HEK293 (cell line): ENCODE data around the gene GPR21.

ENCODE experiments used
- CTCF ChIA-PET: fragments of 350-600 bp; formaldehyde crosslinking; extraction: SDS; loops from one replicate; lab custom pipeline; 2021; ENCODE audit warnings: antibody characterized with exemption; lab: Yijun Ruan, JAX
- POLR2A ChIA-PET: fragments of 300-600 bp; formaldehyde crosslinking; extraction: SDS; loops from one replicate; lab custom pipeline; 2020; ENCODE audit warnings: antibody characterized with exemption, inconsistent platforms; lab: Yijun Ruan, JAX
- H3K27ac ChIP-seq: fragments of 200-500 bp; sonication (Bioruptor generic); 2 replicates; pipeline ENCODE4 v1.5.1; 2014; ENCODE audit warnings: low read depth, low read length, control low read depth, inconsistent platforms; ENCODE audit errors: extremely low read depth
- H3K36me3 ChIP-seq, 2 experiments: fragments of 200-500 bp in 1 of 2; sonication (Bioruptor generic) in 1 of 2; 1 replicate in 1 of 2; 2 replicates in 1 of 2; pipeline ENCODE4 v1.5.1; 2014 to 2017; ENCODE audit warnings: inconsistent platforms in 2 of 2, low read length in 2 of 2; ENCODE audit not compliant: control insufficient read depth in 2 of 2, insufficient read depth in 1 of 2
- H3K4me1 ChIP-seq: fragments of 200-500 bp; sonication (Bioruptor generic); 2 replicates; pipeline ENCODE4 v1.5.1; 2014; ENCODE audit warnings: mild to moderate bottlenecking, low read length, inconsistent platforms; ENCODE audit not compliant: control insufficient read depth, insufficient read depth
- H3K4me3 ChIP-seq: 2 replicates; pipeline ENCODE4 v1.5.1; 2011; ENCODE audit warnings: low read depth, mild to moderate bottlenecking, control low read depth, low read length, moderate library complexity
- H3K9me3 ChIP-seq: fragments of 200-500 bp; sonication (Bioruptor generic); 2 replicates; pipeline ENCODE4 v1.5.1; 2014; ENCODE audit warnings: low read depth, low read length, inconsistent platforms; ENCODE audit not compliant: control insufficient read depth, insufficient read depth
- GFI1B ChIP-seq: fragments of 450-650 bp; formaldehyde crosslinking; IDR thresholded peaks from 2 replicates; pipeline ENCODE4 v1.5.1; 2016; ENCODE audit warnings: missing biosample characterization, missing genetic modification characterization
- PRDM1 ChIP-seq: fragments of 450-650 bp; formaldehyde crosslinking; IDR thresholded peaks from 2 replicates; pipeline ENCODE4; 2016; ENCODE audit warnings: missing biosample characterization, missing genetic modification characterization
- PRDM4 ChIP-seq: fragments of 450-650 bp; formaldehyde crosslinking; IDR thresholded peaks from 2 replicates; pipeline ENCODE4 v1.5.1; 2017; ENCODE audit warnings: missing biosample characterization, missing genetic modification characterization
- TSHZ1 ChIP-seq: fragments of 450-650 bp; formaldehyde crosslinking; IDR thresholded peaks from 2 replicates; pipeline ENCODE4 v1.5.1; 2016; ENCODE audit warnings: missing biosample characterization, missing genetic modification characterization, borderline replicate concordance
- ZFHX2 ChIP-seq: fragments of 450-650 bp; formaldehyde crosslinking; conservative IDR thresholded peaks from 2 replicates; pipeline ENCODE4 v1.5.1; 2016; ENCODE audit warnings: missing biosample characterization, missing genetic modification characterization
- ZFP41 ChIP-seq: fragments of 450-650 bp; formaldehyde crosslinking; IDR thresholded peaks from 2 replicates; pipeline ENCODE4 v1.5.1; 2016; ENCODE audit warnings: missing biosample characterization, missing genetic modification characterization, borderline replicate concordance
- ZNF202 ChIP-seq: fragments of 450-650 bp; formaldehyde crosslinking; IDR thresholded peaks from 2 replicates; pipeline ENCODE4 v1.5.1; 2016; ENCODE audit warnings: missing biosample characterization, missing genetic modification characterization, borderline replicate concordance
- ZNF26 ChIP-seq: fragments of 450-650 bp; formaldehyde crosslinking; IDR thresholded peaks from 2 replicates; pipeline ENCODE4 v1.5.1; 2016; ENCODE audit warnings: missing biosample characterization, missing genetic modification characterization
- ZNF274 ChIP-seq, 2 experiments: fragments of 200-500 bp in 1 of 2; fragments of 450-650 bp in 1 of 2; sonication (Bioruptor generic) in 1 of 2; formaldehyde crosslinking in 1 of 2; IDR thresholded peaks; 2 replicates each; pipeline versions ENCODE4 v1.5.1 to v1.6.1; 2014 to 2016; ENCODE audit warnings: borderline replicate concordance in 1 of 2, inconsistent platforms in 1 of 2, low read length in 1 of 2, missing biosample characterization in 1 of 2, missing genetic modification characterization in 1 of 2
- ZNF488 ChIP-seq: fragments of 450-650 bp; formaldehyde crosslinking; IDR thresholded peaks from 2 replicates; pipeline ENCODE4 v1.5.1; 2016; ENCODE audit warnings: missing biosample characterization, missing genetic modification characterization
- ZNF692 ChIP-seq: fragments of 450-650 bp; formaldehyde crosslinking; IDR thresholded peaks from 2 replicates; pipeline ENCODE4 v1.5.1; 2016; ENCODE audit warnings: missing biosample characterization, missing genetic modification characterization
- ZNF707 ChIP-seq: fragments of 450-650 bp; formaldehyde crosslinking; IDR thresholded peaks from 2 replicates; pipeline ENCODE4 v1.5.1; 2016; ENCODE audit warnings: missing biosample characterization, missing genetic modification characterization
- ZSCAN23 ChIP-seq: fragments of 450-650 bp; formaldehyde crosslinking; IDR thresholded peaks from 2 replicates; pipeline ENCODE4 v1.5.1; 2016; ENCODE audit warnings: missing biosample characterization, missing genetic modification characterization
- ZSCAN5A ChIP-seq: fragments of 450-650 bp; formaldehyde crosslinking; IDR thresholded peaks from 2 replicates; pipeline ENCODE4 v1.5.1; 2016; ENCODE audit warnings: missing biosample characterization, missing genetic modification characterization

The GPR21 gene

GRCh38 chr9:123020796-123021195 lies 12.7 kb upstream of the GPR21 start:
- Histone ChIP-seq H3K27ac (no peak overlapping the region), H3K9me3 (no peaks in the 10 kb centered on the region), H3K4me1 (no peaks in the 10 kb centered on the region), H3K4me3 (no peak overlapping the region), H3K36me3 (peaks cover 24 to 48% of the 10 kb centered on the region in 2 experiments)
- ChIA-PET CTCF (interaction anchor here (1.1 kb wide), 1 partner anchor 11 kb away, joined by 3 read pairs; no protein-coding TSS in a partner anchor), POLR2A (interaction anchor here (0.6 kb wide), 1 partner anchor 61 kb away, joined by 4 read pairs; no protein-coding TSS in a partner anchor)
- no peak for TF ChIP-seq GFI1B (tag by site-specific recombination)
- no peak for TF ChIP-seq ZNF274 (IDR thresholded peaks at IDR 0.05; ENCODE audit: low read length)
- TF ChIP-seq ZNF274 (tag by site-specific recombination; IDR thresholded peaks at IDR 0.05; ENCODE audit: borderline replicate concordance) = no peak
- TF ChIP-seq ZFP41 (tag by site-specific recombination) = no peak
- no peak for TF ChIP-seq ZFHX2 (tag by site-specific recombination)
- no peak for TF ChIP-seq PRDM1 (tag by site-specific recombination)
- TF ChIP-seq ZNF202 (tag by site-specific recombination) = no peak
- TF ChIP-seq ZNF692 (tag by site-specific recombination) = no peak
- TF ChIP-seq TSHZ1 (tag by site-specific recombination) = no peak
- no peak for TF ChIP-seq ZNF26 (tag by site-specific recombination)
- no peak for TF ChIP-seq ZSCAN23 (tag by site-specific recombination)
- no peak for TF ChIP-seq ZNF707 (tag by site-specific recombination)
- TF ChIP-seq PRDM4 (tag by site-specific recombination) = no peak

- H3K4me1 ChIP-seq = no peaks in the 10 kb centered on the region
- H3K36me3 ChIP-seq = peaks cover 5 to 28% of the 10 kb centered on the region in 2 experiments; a peak in 2 of 3 replicates
- ChIA-PET CTCF (interaction anchor here (0.7 kb wide), 1 partner anchor 51 kb away, joined by 3 read pairs; no protein-coding TSS in a partner anchor), POLR2A (interaction anchor here (1.2 kb wide), 1 partner anchor 86 kb away, joined by 3 read pairs; the partner anchor contains the start of gene RABGAP1)
- no peak overlapping the region for H3K4me3 ChIP-seq
- no peaks in the 10 kb centered on the region for H3K9me3 ChIP-seq
- no peak overlapping the region for H3K27ac ChIP-seq
- TF ChIP-seq ZNF488 = no peak
- no peak for TF ChIP-seq ZSCAN5A (tag by site-specific recombination)
- TF ChIP-seq, all 188 proteins: peak for 0
These were observed 7.0 kb upstream of the GPR21 start for GRCh38 chr9:123026425-123026824.
